Activated CD8-positive, alpha-beta memory T cell treated with anti-CD3 and anti-CD28 coated beads for 4 hours (primary cell): Measurements from ENCODE around the gene FMOD.

ENCODE experiments used
- DNase-seq, 2 donors: peaks; one replicate each; pipeline ENCODE4 v3.0.0-alpha.2; 2020; ENCODE audit warnings: low read depth in 2 of 2

FMOD gene

GRCh38 chr1:203361945-203362719, 11.2 kb upstream of the FMOD start:
- no peak for DNase-seq

GRCh38 chr1:203360547-203361185, 9.7 kb upstream of the FMOD start:
- DNase-seq: no peak

- DNase-seq: no peak
Measured at GRCh38 chr1:203359010-203359571, 8.2 kb upstream of the FMOD start.

DNA sequence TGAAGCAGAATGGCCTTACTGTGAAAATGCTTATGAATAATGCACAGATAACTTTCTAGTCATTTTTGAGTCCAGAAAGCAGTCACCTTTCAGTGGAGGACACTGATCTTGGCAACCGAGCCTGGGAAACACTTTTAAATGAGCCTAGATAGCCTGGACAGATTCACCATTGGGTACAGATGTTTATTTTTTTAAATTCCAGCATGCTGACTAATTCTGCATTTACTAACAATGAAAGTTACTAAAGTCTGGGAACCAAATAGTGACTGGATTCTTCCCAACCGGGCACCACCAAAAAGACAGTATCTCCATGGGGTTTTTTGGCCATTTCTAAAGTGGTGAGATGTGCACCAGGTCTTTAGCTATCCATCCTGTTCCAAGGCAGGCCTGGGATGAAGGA, 3.3 kb upstream of the FMOD start:
- no peak for DNase-seq

GRCh38 chr1:203353486-203353885, 2.6 kb upstream of the FMOD start:
- no peak for DNase-seq

DNA sequence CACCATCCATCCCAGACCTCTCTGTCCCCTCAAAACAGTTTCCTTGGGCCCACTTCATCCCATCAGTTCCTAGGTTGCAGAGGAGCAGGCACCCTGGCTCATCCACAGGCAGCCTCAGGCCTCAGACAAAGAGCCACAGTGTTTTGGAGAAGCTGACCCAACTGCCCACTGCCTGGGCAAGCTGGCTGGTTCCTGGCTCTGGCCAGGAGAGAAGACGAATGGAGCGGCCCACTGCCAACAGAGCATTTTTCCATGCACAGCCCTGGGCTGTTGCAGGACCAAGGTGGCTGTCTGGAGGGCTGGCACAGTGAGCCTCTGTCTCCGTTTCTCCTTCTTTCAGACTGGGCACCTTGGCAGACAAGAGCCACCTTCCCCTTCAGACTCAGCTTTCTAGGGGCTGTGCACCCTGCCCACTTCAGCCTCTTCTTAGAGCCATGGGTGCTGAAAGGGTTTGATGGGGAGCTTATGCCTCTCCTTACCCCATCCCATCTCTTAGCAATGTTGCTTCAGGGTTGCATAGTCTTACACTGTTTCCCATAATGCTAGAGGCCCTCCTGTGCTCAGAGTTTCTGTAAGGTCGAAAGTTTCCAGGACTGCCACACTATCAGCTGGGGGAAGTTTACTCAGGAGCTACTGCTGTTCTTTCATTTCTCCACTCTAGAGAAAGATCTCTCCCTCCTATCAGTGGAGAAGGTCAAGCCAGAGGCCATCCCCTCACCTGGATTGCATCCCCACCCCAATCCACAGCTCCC, 973 bp downstream of the FMOD start:
- DNase-seq: no peak

DNA sequence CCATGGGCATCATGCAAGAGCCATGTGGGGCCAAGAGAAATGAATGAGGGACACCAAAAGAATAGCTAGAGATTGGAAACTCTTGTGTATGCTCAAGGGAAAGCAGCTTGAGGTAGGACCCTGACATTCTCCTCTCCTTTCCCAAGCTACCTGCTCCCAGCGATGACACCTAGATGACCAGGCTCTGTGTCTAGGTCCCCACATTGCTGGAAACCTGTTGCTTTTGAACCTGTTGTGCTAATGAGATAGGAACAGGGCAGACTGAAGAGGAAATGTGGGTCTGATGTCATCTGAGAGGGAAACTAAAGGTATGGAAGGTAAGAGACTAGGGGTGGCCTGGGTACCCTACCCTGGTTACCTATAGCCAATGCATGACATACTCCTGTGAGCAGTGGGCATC, 1.8 kb downstream of the FMOD start:
- no peak for DNase-seq

DNA sequence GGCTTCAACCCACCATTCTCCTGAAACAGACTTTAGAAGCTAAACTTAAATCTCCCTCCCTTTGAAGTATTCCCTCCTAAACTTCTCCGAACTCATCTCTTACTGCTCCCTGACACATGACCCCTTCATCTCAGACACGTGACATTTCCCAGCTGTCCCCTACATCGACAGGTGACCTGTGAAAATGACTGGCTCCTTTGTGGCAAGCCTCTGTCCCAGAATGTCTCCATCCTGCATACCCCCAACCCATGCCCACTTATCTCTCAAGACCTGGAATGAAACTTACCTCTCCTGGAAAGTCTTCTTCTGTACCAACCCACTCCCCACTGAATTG, 4.2 kb downstream of the FMOD start:
- DNase-seq: no peak

GRCh38 chr1:203346060-203346768, 4.7 kb downstream of the FMOD start:
- DNase-seq: no peak

GRCh38 chr1:203343956-203344754, 6.8 kb downstream of the FMOD start:
- no peak for DNase-seq

- DNase-seq: no peak
Measured at GRCh38 chr1:203342192-203342940, 8.6 kb downstream of the FMOD start.

DNA sequence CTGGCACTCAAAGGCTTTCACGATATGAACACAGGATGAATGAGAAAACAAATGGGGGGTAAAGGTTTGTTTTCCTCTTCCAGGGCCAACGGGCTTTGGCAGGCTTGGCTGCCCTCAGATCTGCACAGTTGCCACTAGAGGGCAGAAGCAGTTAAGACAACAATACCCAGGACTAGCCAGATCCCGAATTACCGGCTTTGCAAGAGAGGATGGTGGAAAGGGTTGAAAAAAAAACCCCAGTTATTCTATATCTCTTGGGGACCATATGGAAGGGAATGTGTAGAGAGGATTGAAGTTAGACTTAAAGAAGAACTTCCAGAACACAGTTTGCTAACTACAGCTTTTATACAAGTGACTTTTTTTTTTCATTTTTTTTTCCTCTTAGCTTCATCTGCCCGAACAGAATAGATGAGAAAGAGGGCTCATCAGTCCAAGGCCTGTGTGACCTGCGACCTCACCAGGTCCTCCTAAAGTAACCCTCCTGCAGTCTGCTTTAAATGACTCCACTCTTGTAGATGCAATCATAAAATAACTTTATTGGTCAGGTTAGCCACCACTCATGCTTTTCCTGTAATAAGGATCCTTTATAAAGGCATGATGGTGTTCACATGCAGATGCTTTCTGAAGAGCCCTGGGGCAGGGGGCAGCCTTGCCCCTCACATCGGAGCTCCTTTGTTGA, 10.7 kb downstream of the FMOD start:
- DNase-seq: peak in 1 of 2 donors; percentile 24

- peak in 1 of 2 donors; percentile 23 for DNase-seq
Measured at GRCh38 chr1:203338335-203339036, 12.4 kb downstream of the FMOD start.

GRCh38 chr1:203336097-203336496, 14.8 kb downstream of the FMOD start:
- no peak for DNase-seq

GRCh38 chr1:203335503-203335902, 15.4 kb downstream of the FMOD start:
- DNase-seq: no peak

DNA sequence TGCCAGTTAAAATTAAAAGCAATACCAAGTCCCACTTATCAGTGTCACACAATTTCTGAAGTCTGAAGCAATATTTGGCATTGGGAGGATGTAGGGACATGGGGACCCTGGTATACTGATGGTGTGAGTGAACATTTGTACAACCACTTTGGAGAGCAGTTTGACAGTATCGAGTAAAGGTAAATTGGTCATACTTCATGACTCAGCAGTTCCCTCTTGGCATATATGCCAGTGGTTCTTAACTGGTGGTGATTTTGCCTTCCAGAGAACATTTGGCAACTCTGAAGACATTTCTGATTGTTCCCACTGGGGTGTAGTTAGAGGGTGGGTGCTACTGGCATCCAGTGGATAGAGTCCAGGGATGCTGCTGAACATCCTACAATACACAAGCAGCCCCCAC, 19.7 kb downstream of the FMOD start:
- no peak for DNase-seq

GRCh38 chr1:203328714-203329122, 22.2 kb downstream of the FMOD start:
- DNase-seq: no peak

- peak in 1 of 2 donors; percentile 55 for DNase-seq
Measured at GRCh38 chr1:203327684-203328457, 23.1 kb downstream of the FMOD start.
